HepG2 (cell line): ENCODE data around the gene CRTAC1. TPM values are rescaled to one million over a fixed set of nuclear protein-coding genes. Genes with fewer than 3 reads are reported as not detected.

Experiments used
- ATAC-seq: fragments of 200-7000 bp; cut with Tn5 transposase; 3 replicates; pipeline ENCODE4 v1.9.1; 2020; ENCODE audit warnings: mild to moderate bottlenecking, moderate library complexity
- BruUV-seq: library from RNA; stranded (reverse); fragments of 400-500 nt; replicated peaks from 2 replicates; lab custom pipeline; 2021; lab: Mats Ljungman, UMichigan
- CTCF ChIA-PET: fragments of 300-600 bp; formaldehyde crosslinking; extraction: SDS; loops from one replicate; lab custom pipeline; 2021; ENCODE audit warnings: low total read pairs, inconsistent platforms, low intra/inter-chr PET ratio; lab: Yijun Ruan, JAX
- POLR2A ChIA-PET: fragments of 350-600 bp; sonication (Branson Sonifier 250); formaldehyde crosslinking; loops from one replicate; lab custom pipeline; 2020; ENCODE audit warnings: antibody characterized with exemption, inconsistent platforms; lab: Yijun Ruan, JAX
- DNase-seq: peaks from one replicate; pipeline ENCODE4 v3.0.0-alpha.2; 2015; ENCODE audit warnings: low spot score
- FAIRE-seq: peaks from 3 replicates; lab custom pipeline; 2011; peaks lifted over from hg19 to GRCh38; lab: Jason Lieb, UNC
- H2AFZ ChIP-seq: one replicate; pipeline ENCODE4 v1.6.1; 2011; ENCODE audit warnings: low read length, inconsistent platforms
- H3K27ac ChIP-seq: fragments of 300-600 bp; 3 replicates; pipeline ENCODE4 v1.8.0; 2011; ENCODE audit warnings: mixed run types, mild to moderate bottlenecking, mixed read lengths, low read length, inconsistent platforms; ENCODE audit not compliant: insufficient read depth; ENCODE audit errors: extremely low read length
- H3K27me3 ChIP-seq, 2 experiments: fragments of 200-600 bp in 1 of 2; 2 replicates in 1 of 2; 3 replicates in 1 of 2; pipeline versions ENCODE4 v1.6.0 to v1.8.0; 2011; ENCODE audit warnings: low read length in 2 of 2, mild to moderate bottlenecking in 2 of 2, moderate library complexity in 2 of 2, inconsistent platforms in 1 of 2; ENCODE audit not compliant: insufficient read depth in 2 of 2, control insufficient read depth in 1 of 2
- H3K36me3 ChIP-seq, 2 experiments: fragments of 200-600 bp in 1 of 2; replicated peaks in 1 of 2; 2 replicates in 1 of 2; 3 replicates in 1 of 2; pipeline versions ENCODE4 v1.5.1 to v1.8.0; 2011; ENCODE audit warnings: low read length in 2 of 2, inconsistent platforms in 1 of 2; ENCODE audit not compliant: insufficient read depth in 2 of 2, control insufficient read depth in 1 of 2
- H3K4me1 ChIP-seq: 2 replicates; pipeline ENCODE4 v1.5.1; 2012; ENCODE audit warnings: low read length, inconsistent platforms; ENCODE audit not compliant: insufficient read depth
- H3K4me2 ChIP-seq: 2 replicates; pipeline ENCODE4 v1.6.0; 2011; ENCODE audit warnings: low read depth, low read length, inconsistent platforms
- H3K4me3 ChIP-seq, 3 experiments: fragments of 200-600 bp in 1 of 3; sonication (generic), shearing (Covaris generic) in 1 of 3; replicated peaks in 1 of 3; 2 replicates each; pipeline ENCODE4 v1.5.1; 2011 to 2016; ENCODE audit warnings: low read length in 3 of 3, inconsistent platforms in 2 of 3, low read depth in 2 of 3, mild to moderate bottlenecking in 2 of 3, control low read depth in 1 of 3, mixed read lengths in 1 of 3; ENCODE audit not compliant: insufficient read depth in 1 of 3
- H3K79me2 ChIP-seq: one replicate; pipeline ENCODE4 v1.6.1; 2011; ENCODE audit warnings: low read length, inconsistent platforms; ENCODE audit not compliant: insufficient read depth
- H3K9ac ChIP-seq: 2 replicates; pipeline ENCODE4 v1.6.0; 2011; ENCODE audit warnings: mild to moderate bottlenecking, low read depth, low read length, inconsistent platforms; ENCODE audit not compliant: insufficient read depth
- H3K9me3 ChIP-seq: 2 replicates; pipeline ENCODE4 v1.5.1; 2012; ENCODE audit warnings: mild to moderate bottlenecking, low read length
- H4K20me1 ChIP-seq: 2 replicates; pipeline ENCODE4 v1.6.0; 2011; ENCODE audit warnings: inconsistent platforms, mild to moderate bottlenecking, low read length, moderate library complexity; ENCODE audit not compliant: insufficient read depth
- CERS6 ChIP-seq: sonication (generic); formaldehyde crosslinking; IDR thresholded peaks from 2 replicates; pipeline ENCODE4 v1.5.0; 2020; ENCODE audit warnings: missing genetic modification reagents
- PAWR ChIP-seq: sonication (generic); formaldehyde crosslinking; IDR thresholded peaks from 2 replicates; pipeline ENCODE4 v1.4.0; 2020; ENCODE audit warnings: missing genetic modification reagents, mild to moderate bottlenecking, borderline replicate concordance
- RFX1 ChIP-seq: fragments of 450-650 bp; IDR thresholded peaks from 2 replicates; pipeline ENCODE4 v1.6.1; 2017
- SMAD9 ChIP-seq: sonication (generic); formaldehyde crosslinking; IDR thresholded peaks from 2 replicates; pipeline ENCODE4 v1.5.1; 2020; ENCODE audit warnings: mild to moderate bottlenecking, missing genetic modification reagents
- YEATS2 ChIP-seq: sonication (generic); formaldehyde crosslinking; IDR thresholded peaks from 2 replicates; pipeline ENCODE4 v1.4.0; 2020; ENCODE audit warnings: missing genetic modification reagents, borderline replicate concordance
- ZMYM3 ChIP-seq: sonication (generic); formaldehyde crosslinking; IDR thresholded peaks from 2 replicates; pipeline ENCODE4 v1.5.1; 2020; ENCODE audit warnings: mild to moderate bottlenecking, missing genetic modification reagents
- ZNF710 ChIP-seq: sonication (generic); formaldehyde crosslinking; IDR thresholded peaks from 2 replicates; pipeline ENCODE4 v1.5.0; 2020; ENCODE audit warnings: mild to moderate bottlenecking, missing genetic modification reagents, borderline replicate concordance
- ZNF816 ChIP-seq: sonication (generic); formaldehyde crosslinking; IDR thresholded peaks from 2 replicates; pipeline ENCODE4 v1.8.0; 2022; ENCODE audit warnings: missing genetic modification reagents, mild to moderate bottlenecking, borderline replicate concordance
- WGBS: methylation state at CpG from one replicate; pipeline ENCODE4 v1.1.6; 2017; ENCODE audit warnings: low lambda C conversion rate; 5-methylcytosine and 5-hydroxymethylcytosine counted together
- in situ Hi-C: cut with HindIII; loops from 2 replicates; pipeline ENCODE4 v1.10.0; 2017; ENCODE audit warnings: low pct_unique_long_range_greater_than_20kb; ENCODE audit not compliant: extremely low pct_ligation_motif_present
- intact Hi-C: fragments of 100-400 bp; cut with micrococcal nuclease; formaldehyde crosslinking; loops from one replicate; pipeline ENCODE4 v1.10.0; 2022; ENCODE audit not compliant: unreplicated experiment
- polyA plus RNA-seq, 8 experiments: library from polyadenylated mRNA; depleted of rRNA in 3 of 8; stranded (reverse) in 7 of 8; unstranded in 1 of 8; fragments of >200 nt; fragmentation: Illumina TruSeq in 4 of 8; extraction: Trizol in 4 of 8; gene quantifications; 2 replicates each; pipeline versions ENCODE4 v1.2.1 to v1.2.3, GENCODE V29; 2011 to 2016; ENCODE audit warnings: low read depth in 4 of 8, missing spikeins in 1 of 8, mixed read lengths in 1 of 8; ENCODE audit not compliant: insufficient read depth in 1 of 8
- total RNA-seq, 5 experiments: library from RNA; depleted of rRNA; stranded (reverse); fragments of >200 nt; fragmentation: Illumina TruSeq; extraction: Trizol; gene quantifications; 2 replicates each; pipeline ENCODE4 v1.2.3, GENCODE V29; 2016; ENCODE audit warnings: low read depth in 1 of 5
- TF ChIP-seq, protein P1 (sequence below), 2 experiments: IDR thresholded peaks; 2 replicates each; pipeline ENCODE4 v1.6.1; 2011 to 2012; ENCODE audit warnings: low read length in 2 of 2, borderline replicate concordance in 1 of 2, low read depth in 1 of 2, mild to moderate bottlenecking in 1 of 2, moderate library complexity in 1 of 2
- TF ChIP-seq, protein P2 (sequence below): IDR thresholded peaks from 2 replicates; pipeline ENCODE4 v1.6.1; 2016

Gene CRTAC1
- total and polyA plus RNA-seq, 2 of the 13 experiments (the other 11 are each of a cell fraction or from before 2014, with no cell fraction given), result not detected

GRCh38 chr10:97969538-97970079, 60.8 kb downstream of the CRTAC1 start:
- Histone ChIP-seq H2AFZ (no peak overlapping the region), H3K79me2 (no peaks in the 10 kb centered on the region), H3K9ac (no peak overlapping the region), H3K27ac (no peak overlapping the region), H4K20me1 (no peaks in the 10 kb centered on the region), H3K27me3 (peaks cover 4 to 55% of the 10 kb centered on the region in 2 experiments), H3K36me3 (no peaks in the 10 kb centered on the region), H3K9me3 (no peaks in the 10 kb centered on the region), H3K4me3 (no peak overlapping the region), H3K4me2 (no peak overlapping the region), H3K4me1 (0 out of 2 replicates have a peak, but pooled peaks cover 6% of the 10 kb centered on the region)
- TF ChIP-seq SMAD9 (CRISPR knock-in tag) (no peak), PAWR (CRISPR knock-in tag) (no peak)
- no peak for FAIRE-seq
- no peak for DNase-seq
- ATAC-seq, result no peak
- ChIA-PET POLR2A (no interaction called here), CTCF (no interaction called here)
- intact Hi-C loops (no loop called here), in situ Hi-C loops (no loop called here)
- no TSS peak for BruUV-seq
- 1% methylated on average over 4 of the region's 4 CpGs for WGBS

DNA sequence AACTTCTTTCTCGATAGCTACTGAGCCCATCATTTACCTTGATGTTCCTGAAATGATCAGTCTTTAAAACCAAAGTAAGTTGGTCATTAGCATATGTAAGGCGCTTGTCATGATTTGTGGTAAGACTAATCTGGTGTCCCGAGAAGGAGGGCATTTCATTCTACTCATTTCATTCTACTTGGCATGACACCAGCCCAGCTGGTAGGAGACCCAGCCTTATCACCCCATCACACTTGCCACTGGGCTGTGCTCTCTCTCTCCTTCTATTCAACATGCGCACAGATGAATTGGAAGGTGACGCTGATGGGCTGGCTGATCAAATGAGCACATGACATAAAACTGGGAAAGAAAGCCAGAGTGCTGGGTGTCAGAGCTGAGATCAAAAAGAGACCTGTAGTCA, 65.7 kb downstream of the CRTAC1 start:
- WGBS, result 28% methylated on average over 5 of the region's 5 CpGs
- ChIA-PET POLR2A (no interaction called here), CTCF (no interaction called here)
- Histone ChIP-seq H3K79me2 (no peaks in the 10 kb centered on the region), H3K9me3 (no peaks in the 10 kb centered on the region), H2AFZ (no peak overlapping the region), H3K9ac (no peak overlapping the region), H3K27ac (no peak overlapping the region), H3K4me1 (no peaks in the 10 kb centered on the region), H3K36me3 (no peaks in the 10 kb centered on the region), H3K4me2 (no peak overlapping the region), H4K20me1 (no peaks in the 10 kb centered on the region), H3K4me3 (no peak overlapping the region), H3K27me3 (peaks cover 6 to 53% of the 10 kb centered on the region in 2 experiments; a peak in 4 of 5 replicates)
- BruUV-seq, result no TSS peak
- ATAC-seq (no peak), FAIRE-seq (no peak), DNase-seq (no peak)
- in situ Hi-C loops (no loop called here), intact Hi-C loops (no loop called here)
- no peak for TF ChIP-seq RFX1
- TF ChIP-seq CERS6 (CRISPR knock-in tag), result no peak
- TF ChIP-seq ZNF710 (CRISPR knock-in tag), result no peak
- TF ChIP-seq ZMYM3 (CRISPR knock-in tag), result no peak
- TF ChIP-seq, protein P1, sequence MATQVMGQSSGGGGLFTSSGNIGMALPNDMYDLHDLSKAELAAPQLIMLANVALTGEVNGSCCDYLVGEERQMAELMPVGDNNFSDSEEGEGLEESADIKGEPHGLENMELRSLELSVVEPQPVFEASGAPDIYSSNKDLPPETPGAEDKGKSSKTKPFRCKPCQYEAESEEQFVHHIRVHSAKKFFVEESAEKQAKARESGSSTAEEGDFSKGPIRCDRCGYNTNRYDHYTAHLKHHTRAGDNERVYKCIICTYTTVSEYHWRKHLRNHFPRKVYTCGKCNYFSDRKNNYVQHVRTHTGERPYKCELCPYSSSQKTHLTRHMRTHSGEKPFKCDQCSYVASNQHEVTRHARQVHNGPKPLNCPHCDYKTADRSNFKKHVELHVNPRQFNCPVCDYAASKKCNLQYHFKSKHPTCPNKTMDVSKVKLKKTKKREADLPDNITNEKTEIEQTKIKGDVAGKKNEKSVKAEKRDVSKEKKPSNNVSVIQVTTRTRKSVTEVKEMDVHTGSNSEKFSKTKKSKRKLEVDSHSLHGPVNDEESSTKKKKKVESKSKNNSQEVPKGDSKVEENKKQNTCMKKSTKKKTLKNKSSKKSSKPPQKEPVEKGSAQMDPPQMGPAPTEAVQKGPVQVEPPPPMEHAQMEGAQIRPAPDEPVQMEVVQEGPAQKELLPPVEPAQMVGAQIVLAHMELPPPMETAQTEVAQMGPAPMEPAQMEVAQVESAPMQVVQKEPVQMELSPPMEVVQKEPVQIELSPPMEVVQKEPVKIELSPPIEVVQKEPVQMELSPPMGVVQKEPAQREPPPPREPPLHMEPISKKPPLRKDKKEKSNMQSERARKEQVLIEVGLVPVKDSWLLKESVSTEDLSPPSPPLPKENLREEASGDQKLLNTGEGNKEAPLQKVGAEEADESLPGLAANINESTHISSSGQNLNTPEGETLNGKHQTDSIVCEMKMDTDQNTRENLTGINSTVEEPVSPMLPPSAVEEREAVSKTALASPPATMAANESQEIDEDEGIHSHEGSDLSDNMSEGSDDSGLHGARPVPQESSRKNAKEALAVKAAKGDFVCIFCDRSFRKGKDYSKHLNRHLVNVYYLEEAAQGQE (IDR thresholded peaks at IDR 0.05; ENCODE audit: borderline replicate concordance in 1 of 2, low read depth in 1 of 2, low read length in 2 of 2), result no peak
- no peak for TF ChIP-seq YEATS2
- no peak for TF ChIP-seq ZNF816 (CRISPR knock-in tag)
- TF ChIP-seq, protein P2, sequence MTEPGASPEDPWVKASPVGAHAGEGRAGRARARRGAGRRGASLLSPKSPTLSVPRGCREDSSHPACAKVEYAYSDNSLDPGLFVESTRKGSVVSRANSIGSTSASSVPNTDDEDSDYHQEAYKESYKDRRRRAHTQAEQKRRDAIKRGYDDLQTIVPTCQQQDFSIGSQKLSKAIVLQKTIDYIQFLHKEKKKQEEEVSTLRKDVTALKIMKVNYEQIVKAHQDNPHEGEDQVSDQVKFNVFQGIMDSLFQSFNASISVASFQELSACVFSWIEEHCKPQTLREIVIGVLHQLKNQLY (CRISPR knock-in tag), result no peak
